IMR-90 (cell line): ENCODE measurements around the gene GRIA2. TPM values are rescaled to one million over a fixed set of nuclear protein-coding genes. Genes with fewer than 3 reads are reported as not detected.
A peak's percentile ranks its signal among the peaks of the same experiment; 100 is the strongest.

Source experiments
- ATAC-seq: fragments of 200-7000 bp; cut with Tn5 transposase; 2 replicates; pipeline ENCODE4 v1.9.1; 2020; ENCODE audit warnings: low read depth, mild to moderate bottlenecking, moderate library complexity
- BruUV-seq: library from RNA; stranded (reverse); fragments of 400-500 nt; replicated peaks from 2 replicates; lab custom pipeline; 2021; lab: Mats Ljungman, UMichigan
- CTCF ChIA-PET: fragments of 300-600 bp; formaldehyde crosslinking; extraction: SDS; loops from one replicate; lab custom pipeline; 2021; ENCODE audit warnings: antibody characterized with exemption; lab: Yijun Ruan, JAX
- POLR2A ChIA-PET: fragments of 300-600 bp; sonication (Branson Sonifier 250); formaldehyde crosslinking; loops from one replicate; lab custom pipeline; 2022; ENCODE audit warnings: antibody characterized with exemption; ENCODE audit not compliant: unreplicated experiment; lab: Charles Lee
- DNase-seq: peaks from one replicate; pipeline ENCODE4 v3.0.0; 2013
- H2AFZ ChIP-seq: replicated peaks from 2 replicates; pipeline ENCODE3; 2013; ENCODE audit warnings: low read length, mild to moderate bottlenecking; ENCODE audit not compliant: poor library complexity
- H2AK5ac ChIP-seq: 2 replicates; pipeline ENCODE4 v1.6.1; 2013; ENCODE audit warnings: low read depth, low read length, inconsistent platforms
- H2AK9ac ChIP-seq: replicated peaks from 2 replicates; pipeline ENCODE3; 2013; ENCODE audit warnings: mild to moderate bottlenecking, low read depth, low read length, moderate library complexity; ENCODE audit not compliant: poor library complexity
- H2BK120ac ChIP-seq: 2 replicates; pipeline ENCODE4 v1.6.1; 2013; ENCODE audit warnings: low read depth, low read length, inconsistent platforms
- H2BK15ac ChIP-seq: 3 replicates; pipeline ENCODE4 v1.6.1; 2013; ENCODE audit warnings: low read depth, low read length, inconsistent platforms
- H2BK20ac ChIP-seq: 2 replicates; pipeline ENCODE4 v1.6.1; 2013; ENCODE audit warnings: low read depth, mild to moderate bottlenecking, inconsistent platforms, low read length, moderate library complexity
- H2BK5ac ChIP-seq: 2 replicates; pipeline ENCODE4 v1.6.1; 2013; ENCODE audit warnings: mild to moderate bottlenecking, low read depth, low read length, inconsistent platforms; ENCODE audit not compliant: poor library complexity, severe bottlenecking
- H3K14ac ChIP-seq: replicated peaks from 2 replicates; pipeline ENCODE4 v1.6.1; 2013; ENCODE audit warnings: low read depth, low read length, inconsistent platforms
- H3K18ac ChIP-seq: 2 replicates; pipeline ENCODE4 v1.6.1; 2013; ENCODE audit warnings: low read depth, low read length, control low read depth
- H3K23ac ChIP-seq: 2 replicates; pipeline ENCODE4 v1.6.1; 2013; ENCODE audit warnings: low read depth, low read length, inconsistent platforms
- H3K27ac ChIP-seq: 2 replicates; pipeline ENCODE4 v1.5.1; 2013; ENCODE audit warnings: mild to moderate bottlenecking, control low read depth, low read length; ENCODE audit not compliant: insufficient read depth
- H3K27me3 ChIP-seq: 2 replicates; pipeline ENCODE4 v1.6.1; 2013; ENCODE audit warnings: low read length; ENCODE audit not compliant: control insufficient read depth, insufficient read depth
- H3K36me3 ChIP-seq: 2 replicates; pipeline ENCODE4 v1.6.1; 2013; ENCODE audit warnings: low read length, mixed read lengths; ENCODE audit not compliant: control insufficient read depth, insufficient read depth
- H3K4ac ChIP-seq: 2 replicates; pipeline ENCODE4 v1.6.1; 2013; ENCODE audit warnings: low read depth, low read length, inconsistent platforms
- H3K4me1 ChIP-seq: 2 replicates; pipeline ENCODE4 v1.6.1; 2013; ENCODE audit warnings: low read length, mixed read lengths; ENCODE audit not compliant: control insufficient read depth, insufficient read depth
- H3K4me2 ChIP-seq: 2 replicates; pipeline ENCODE4 v1.6.1; 2013; ENCODE audit warnings: low read depth, mild to moderate bottlenecking, control low read depth, low read length, moderate library complexity
- H3K4me3 ChIP-seq: 2 replicates; pipeline ENCODE4 v1.5.1; 2013; ENCODE audit warnings: low read depth, mild to moderate bottlenecking, control low read depth, low read length, moderate library complexity; ENCODE audit not compliant: insufficient read depth
- H3K56ac ChIP-seq: 2 replicates; pipeline ENCODE4 v1.6.1; 2013; ENCODE audit warnings: low read length, inconsistent platforms; ENCODE audit not compliant: insufficient read depth; ENCODE audit errors: extremely low read depth
- H3K79me1 ChIP-seq, 2 experiments: 2 replicates each; pipeline ENCODE4 v1.6.1; 2013; ENCODE audit warnings: low read length in 2 of 2, inconsistent platforms in 1 of 2, low read depth in 1 of 2
- H3K9ac ChIP-seq: 2 replicates; pipeline ENCODE4 v1.6.1; 2013; ENCODE audit warnings: low read depth, low read length, control low read depth
- H3K9me1 ChIP-seq: 2 replicates; pipeline ENCODE4 v1.6.1; 2013; ENCODE audit warnings: low read length, inconsistent platforms; ENCODE audit not compliant: insufficient read depth
- H3K9me3 ChIP-seq: 2 replicates; pipeline ENCODE4 v1.6.1; 2013; ENCODE audit warnings: low read length; ENCODE audit not compliant: control insufficient read depth, insufficient read depth
- H4K20me1 ChIP-seq: 2 replicates; pipeline ENCODE4 v1.6.1; 2013; ENCODE audit warnings: low read length, inconsistent platforms; ENCODE audit not compliant: insufficient read depth
- H4K5ac ChIP-seq: 2 replicates; pipeline ENCODE4 v1.6.1; 2013; ENCODE audit warnings: mild to moderate bottlenecking, low read depth, low read length, control low read depth
- H4K8ac ChIP-seq, 2 experiments: 2 replicates each; pipeline ENCODE4 v1.6.1; 2013; ENCODE audit warnings: low read depth in 2 of 2, low read length in 2 of 2, control low read depth in 1 of 2, inconsistent platforms in 1 of 2
- H4K91ac ChIP-seq: 2 replicates; pipeline ENCODE4 v1.6.1; 2013; ENCODE audit warnings: low read depth, low read length, inconsistent platforms; ENCODE audit not compliant: insufficient read depth
- MAFK ChIP-seq: IDR thresholded peaks from 2 replicates; pipeline ENCODE4 v1.6.1; 2012; ENCODE audit warnings: low read depth, low read length, improper control_type of control experiment
- MAZ ChIP-seq: IDR thresholded peaks from 2 replicates; pipeline ENCODE4 v1.6.1; 2012; ENCODE audit warnings: low read depth, mild to moderate bottlenecking, low read length, improper control_type of control experiment, moderate library complexity, borderline replicate concordance
- RAD21 ChIP-seq: IDR thresholded peaks from 2 replicates; pipeline ENCODE4 v1.6.1; 2012; ENCODE audit warnings: low read length, improper control_type of control experiment
- RCOR1 ChIP-seq: IDR thresholded peaks from 2 replicates; pipeline ENCODE4 v1.6.1; 2012; ENCODE audit warnings: mild to moderate bottlenecking, low read length, improper control_type of control experiment; ENCODE audit not compliant: insufficient replicate concordance
- WGBS, 2 experiments: methylation state at CpG; one replicate each; pipeline versions ENCODE4 v1.1.5 to v1.1.7; 2013; ENCODE audit warnings: missing lambda C conversion rate in 2 of 2; ENCODE audit not compliant: insufficient read length in 1 of 2; ENCODE audit errors: extremely low coverage in 2 of 2; 5-methylcytosine and 5-hydroxymethylcytosine counted together
- dilution Hi-C: fragments of 300-500 bp; cut with HindIII; formaldehyde crosslinking; loops from one replicate; pipeline ENCODE4 v1.14.3; 2018; ENCODE audit warnings: low sequenced_read_pairs; ENCODE audit not compliant: unreplicated experiment
- in situ Hi-C: fragments of 300-500 bp; cut with MboI; formaldehyde crosslinking; loops from 3 replicates; pipeline ENCODE4 v1.14.3; 2019; ENCODE audit warnings: low sequenced_read_pairs, inconsistent platforms, mixed read lengths
- intact Hi-C: fragments of 100-400 bp; cut with micrococcal nuclease; formaldehyde crosslinking; loops from 2 replicates; pipeline ENCODE4 v1.10.0; 2022
- polyA plus RNA-seq, 3 experiments: library from polyadenylated mRNA; depleted of rRNA; stranded (reverse); fragments of >200 nt; gene quantifications; 2 replicates each; pipeline ENCODE4 v1.2.3, GENCODE V29; 2012; ENCODE audit warnings: low replicate concordance in 1 of 3
- total RNA-seq: library from RNA; depleted of rRNA; stranded (reverse); fragments of >200 nt; gene quantifications from 2 replicates; pipeline ENCODE4 v1.2.3, GENCODE V29; 2012

The GRIA2 gene
- total and polyA plus RNA-seq, 2 of the 4 experiments (the other 2 are of a cell fraction): not detected

- no peak overlapping the region for H3K18ac ChIP-seq
- H3K4me2 ChIP-seq: no peak overlapping the region
- dilution Hi-C loops (no loop called here), intact Hi-C loops (no loop called here), in situ Hi-C loops (no loop called here)
- no peak overlapping the region for H3K14ac ChIP-seq
- H3K36me3 ChIP-seq: no peaks in the 10 kb centered on the region
- no peak overlapping the region for H2AFZ ChIP-seq
- H3K4me3 ChIP-seq: no peak overlapping the region
- no peaks in the 10 kb centered on the region for H4K20me1 ChIP-seq
- POLR2A ChIA-PET: no interaction called here
- CTCF ChIA-PET: no interaction called here
- H3K9me1 ChIP-seq: no peaks in the 10 kb centered on the region
- H4K91ac ChIP-seq: no peak overlapping the region
- no peak overlapping the region for H2BK120ac ChIP-seq
- H3K79me1 ChIP-seq: no peaks in the 10 kb centered on the region
- H3K56ac ChIP-seq: no peak overlapping the region
- H4K5ac ChIP-seq: no peak overlapping the region
- no peak overlapping the region for H3K4ac ChIP-seq
- no CpG with 5 or more reads among the region's 2 CpGs for WGBS, 2 experiments
- no peak overlapping the region for H4K8ac ChIP-seq
- ATAC-seq: no peak
- no peaks in the 10 kb centered on the region for H3K9me3 ChIP-seq
- no peak overlapping the region for H2AK9ac ChIP-seq
- no peak overlapping the region for H2AK5ac ChIP-seq
- no peak overlapping the region for H3K9ac ChIP-seq
- no TSS peak for BruUV-seq
- H3K27ac ChIP-seq: no peak overlapping the region
- DNase-seq: no peak
- H2BK5ac ChIP-seq: no peak overlapping the region
- no peak overlapping the region for H3K23ac ChIP-seq
- TF ChIP-seq MAFK (peak; percentile 70), RCOR1 (no peak), MAZ (no peak), RAD21 (no peak)
- H2BK15ac ChIP-seq: no peak overlapping the region
- no peak overlapping the region for H2BK20ac ChIP-seq
- no peaks in the 10 kb centered on the region for H3K27me3 ChIP-seq
- no peaks in the 10 kb centered on the region for H3K4me1 ChIP-seq
These were observed 99.6 kb downstream of the GRIA2 start for GRCh38 chr4:157320092-157320491.
